GM19193 (cell line): Measurements from ENCODE around the gene KCNJ10.

Experiments used
- POLR2A ChIP-seq: IDR thresholded peaks from 4 replicates; pipeline ENCODE4 v1.6.1; 2011; ENCODE audit not compliant: insufficient read depth, insufficient read length; ENCODE audit errors: extremely low read depth

KCNJ10 gene

DNA sequence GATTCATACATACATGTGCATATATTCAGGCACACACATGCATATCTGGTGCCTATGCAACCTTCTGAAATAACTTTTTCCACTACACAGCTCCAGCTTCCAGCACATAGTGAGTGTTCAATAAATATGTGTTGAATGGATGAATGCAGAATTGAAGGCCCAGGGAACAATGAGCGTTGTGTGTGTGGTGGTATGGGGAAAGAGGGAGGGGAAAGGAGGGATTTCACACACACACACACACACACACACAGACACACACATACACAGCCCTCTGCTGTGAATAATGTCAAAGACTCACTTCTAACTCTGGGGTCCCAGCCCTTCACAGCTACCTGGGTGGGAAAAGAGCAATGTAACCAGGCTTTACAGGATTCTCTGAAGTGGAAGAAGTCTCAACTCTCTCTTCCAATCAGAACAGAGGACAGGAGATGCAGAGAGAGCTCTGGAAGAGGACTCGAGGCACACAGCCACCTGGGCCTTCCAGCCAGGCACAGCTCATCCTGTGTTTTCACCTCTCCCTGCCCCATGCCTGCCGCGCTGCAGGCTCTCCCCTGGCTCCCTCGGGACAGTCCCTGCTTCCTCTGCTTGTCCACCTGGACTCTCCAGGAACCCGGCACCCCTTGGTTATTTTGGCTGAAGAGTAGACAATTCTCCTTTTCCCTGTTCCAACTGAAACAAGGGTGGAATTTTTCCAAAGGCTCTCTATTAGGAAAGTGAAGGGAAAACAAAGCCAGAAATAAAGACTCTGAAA is 33.9 kb upstream of the KCNJ10 start:
- no peak for TF ChIP-seq POLR2A

DNA sequence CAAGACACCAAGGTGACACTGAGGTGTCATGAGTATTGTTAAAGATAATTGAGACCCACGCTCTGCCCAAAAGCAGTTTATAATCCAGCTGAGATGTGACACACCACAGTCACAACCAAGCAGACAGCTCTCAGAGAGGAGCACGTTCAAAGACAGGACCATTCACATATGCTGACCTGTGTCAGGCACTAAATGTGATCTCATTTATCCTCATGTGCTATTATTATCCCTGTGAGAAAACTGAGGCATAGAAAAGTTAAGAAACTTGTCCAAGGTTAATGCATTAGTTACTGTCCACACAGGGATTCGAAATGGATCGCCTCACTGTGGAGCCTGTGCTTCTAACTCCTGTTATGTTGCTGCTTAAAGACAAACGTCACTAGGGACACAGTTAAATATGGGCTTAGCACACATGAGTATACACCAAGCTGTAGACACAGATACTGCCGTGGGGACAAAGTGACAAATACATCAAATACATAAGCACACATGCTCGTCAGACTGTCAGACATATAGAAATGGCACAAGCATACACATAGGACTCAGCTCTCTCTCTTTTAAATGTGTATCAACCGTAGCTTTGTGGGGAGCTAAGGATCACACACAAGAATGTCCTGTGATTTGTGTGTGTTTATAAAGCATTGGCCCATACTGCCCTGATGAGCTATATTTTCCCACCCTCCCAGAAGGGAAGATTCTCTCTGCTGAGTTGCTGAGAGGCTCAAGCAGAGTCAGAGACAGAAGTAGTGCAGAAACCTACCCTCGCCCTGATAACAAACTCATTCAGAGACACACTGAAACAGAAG is 32.0 kb upstream of the KCNJ10 start:
- TF ChIP-seq POLR2A = no peak

DNA sequence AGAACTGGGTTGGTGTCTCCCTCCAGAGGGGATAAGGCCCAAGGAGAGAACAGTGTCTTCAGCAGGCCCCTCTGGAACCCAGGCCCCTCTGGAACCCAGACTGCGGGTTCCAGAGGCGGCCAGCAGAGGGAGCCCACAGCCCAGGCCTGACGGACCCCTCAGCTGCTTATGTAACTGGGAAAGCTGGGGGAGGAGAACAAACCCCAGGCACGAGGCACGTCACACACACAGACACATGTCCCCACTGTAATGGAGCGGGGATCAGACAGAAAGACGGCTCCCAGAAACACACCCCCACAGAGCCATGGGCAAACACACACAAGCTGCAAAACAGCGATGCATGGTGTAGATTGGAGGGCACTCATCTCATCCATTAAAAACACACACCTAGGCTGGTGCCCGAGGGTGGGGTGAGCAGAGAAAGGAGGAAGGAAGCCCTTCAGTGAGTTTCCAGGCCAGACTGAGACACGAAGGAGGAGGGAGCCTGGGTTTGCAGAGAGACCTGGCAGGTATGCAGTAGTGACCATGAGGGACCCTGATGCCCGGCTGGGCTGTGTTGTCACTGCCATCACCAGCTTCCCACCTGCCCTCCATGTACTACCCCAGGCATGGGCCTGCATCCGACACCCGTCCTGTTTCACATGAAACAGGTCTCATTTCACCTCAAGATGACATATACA is 31.2 kb upstream of the KCNJ10 start:
- TF ChIP-seq POLR2A = no peak

DNA sequence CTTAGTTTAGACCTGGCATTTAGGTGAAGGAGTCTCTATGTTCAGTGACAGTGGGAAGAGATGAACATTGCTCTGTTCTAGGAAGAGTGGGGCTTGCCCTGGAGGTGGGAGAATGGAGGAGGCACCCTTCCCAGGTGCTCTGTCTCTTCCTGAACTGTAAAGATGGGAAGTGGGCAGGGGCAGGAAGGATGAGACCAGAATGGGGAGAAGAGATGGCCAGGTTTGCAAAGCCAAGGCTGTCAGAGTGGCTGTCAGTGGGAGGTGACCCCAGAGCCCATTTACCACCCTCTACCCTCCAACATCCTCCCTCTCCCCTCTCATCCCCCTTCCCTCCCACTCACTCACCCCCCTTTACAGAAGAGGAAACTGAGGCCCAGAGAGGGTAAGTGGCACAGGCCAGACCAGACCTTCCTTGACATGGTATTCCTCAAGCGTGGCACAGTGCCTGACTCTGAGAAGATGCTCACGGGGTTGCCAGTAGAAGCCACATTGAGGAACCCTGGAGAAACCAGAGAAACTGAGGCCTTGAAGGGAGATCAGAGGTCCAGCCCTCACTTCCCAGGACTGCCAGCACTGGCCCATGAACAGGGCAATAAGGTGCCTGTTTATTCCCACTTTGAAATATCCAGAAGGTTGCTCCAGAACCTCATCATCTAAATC is 29.9 kb upstream of the KCNJ10 start:
- TF ChIP-seq POLR2A = no peak

DNA sequence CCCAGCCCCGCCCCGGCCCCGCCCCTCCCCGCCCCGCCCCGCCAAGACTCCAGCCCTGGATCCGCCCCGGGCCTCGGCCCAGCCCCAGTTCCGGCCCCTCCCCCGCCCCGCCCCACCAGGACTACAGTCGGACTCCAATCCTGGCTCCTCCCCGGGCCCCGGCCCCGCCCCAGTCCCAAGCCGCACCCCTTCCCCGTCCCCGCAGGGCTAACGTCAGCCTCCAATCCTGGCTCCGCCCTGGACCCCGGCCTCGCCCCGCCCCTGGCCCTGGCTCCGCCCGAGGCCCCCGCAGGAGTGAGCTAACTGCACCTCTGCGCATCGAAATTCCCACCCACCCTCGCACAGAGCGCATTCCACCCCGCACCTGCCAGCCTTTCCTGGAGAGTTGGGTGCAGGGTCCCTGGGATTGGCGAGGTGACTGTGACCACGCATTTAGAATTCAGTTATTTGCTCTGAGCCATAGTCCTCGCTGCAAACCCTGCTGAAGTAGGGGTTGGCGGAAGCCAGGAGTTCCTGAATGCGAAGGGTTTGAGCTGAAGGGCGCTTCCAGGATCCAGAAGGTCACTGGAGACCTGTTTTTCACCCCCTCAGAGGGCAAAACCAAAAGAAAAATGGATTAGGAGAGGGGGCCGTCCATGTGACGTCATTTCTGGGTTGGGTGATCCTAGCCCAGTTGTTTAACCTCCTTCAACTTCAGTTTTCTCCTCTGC is 29.0 kb upstream of the KCNJ10 start:
- TF ChIP-seq POLR2A = peak; percentile 28

DNA sequence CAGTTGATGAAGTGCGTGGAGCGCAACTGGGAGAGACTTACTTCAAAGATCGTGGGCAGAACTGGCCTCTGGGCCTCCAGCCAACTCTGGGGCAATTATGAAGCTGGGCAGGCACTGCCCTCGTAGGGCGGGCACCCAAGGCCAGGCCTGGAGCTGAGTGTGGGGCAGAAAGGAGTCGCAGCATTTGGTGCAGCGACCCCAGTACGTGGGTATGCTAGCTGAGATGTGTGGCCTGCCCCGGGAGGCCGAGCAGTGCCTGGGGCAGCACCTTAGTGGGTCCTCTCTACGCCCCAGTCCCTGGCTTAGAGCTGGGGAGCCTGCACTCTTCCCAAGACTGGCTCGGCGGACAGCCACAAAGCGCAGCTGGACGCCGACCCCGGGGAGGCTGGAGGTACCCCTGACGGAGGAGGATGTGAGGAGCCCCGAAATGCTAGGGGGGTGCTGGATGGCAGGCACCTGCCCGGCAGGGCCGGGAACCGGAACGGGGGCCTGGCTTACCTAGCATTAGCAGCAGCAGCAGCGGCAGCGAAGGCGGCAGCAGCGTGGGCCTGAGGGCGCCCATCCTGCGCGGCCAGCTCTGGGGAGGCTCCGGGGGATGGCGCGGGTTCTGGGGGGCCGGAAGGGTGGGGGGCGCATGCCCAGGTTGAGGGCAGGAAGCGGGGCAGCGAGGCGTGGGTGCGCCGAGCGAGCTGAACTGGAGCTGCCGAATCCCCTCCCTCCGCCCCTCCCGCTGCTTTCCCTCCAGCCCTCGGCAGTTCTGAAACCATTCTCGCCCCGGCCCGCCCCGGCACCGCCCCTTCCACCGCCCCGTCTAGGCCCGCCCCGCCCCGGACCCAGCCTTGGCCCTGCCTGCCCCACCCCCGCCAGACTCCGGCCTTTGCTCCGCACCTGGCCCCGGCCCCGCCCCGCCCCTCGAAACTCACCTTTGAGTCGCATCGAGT is 28.2 kb upstream of the KCNJ10 start, which contains the start of gene IGSF8:
Gene IGSF8, minus strand, starts transcription at position 709 of the 941 bp plus-strand sequence. Its CDS starts 147 bp downstream, at position 562.
- TF ChIP-seq POLR2A = no peak

DNA sequence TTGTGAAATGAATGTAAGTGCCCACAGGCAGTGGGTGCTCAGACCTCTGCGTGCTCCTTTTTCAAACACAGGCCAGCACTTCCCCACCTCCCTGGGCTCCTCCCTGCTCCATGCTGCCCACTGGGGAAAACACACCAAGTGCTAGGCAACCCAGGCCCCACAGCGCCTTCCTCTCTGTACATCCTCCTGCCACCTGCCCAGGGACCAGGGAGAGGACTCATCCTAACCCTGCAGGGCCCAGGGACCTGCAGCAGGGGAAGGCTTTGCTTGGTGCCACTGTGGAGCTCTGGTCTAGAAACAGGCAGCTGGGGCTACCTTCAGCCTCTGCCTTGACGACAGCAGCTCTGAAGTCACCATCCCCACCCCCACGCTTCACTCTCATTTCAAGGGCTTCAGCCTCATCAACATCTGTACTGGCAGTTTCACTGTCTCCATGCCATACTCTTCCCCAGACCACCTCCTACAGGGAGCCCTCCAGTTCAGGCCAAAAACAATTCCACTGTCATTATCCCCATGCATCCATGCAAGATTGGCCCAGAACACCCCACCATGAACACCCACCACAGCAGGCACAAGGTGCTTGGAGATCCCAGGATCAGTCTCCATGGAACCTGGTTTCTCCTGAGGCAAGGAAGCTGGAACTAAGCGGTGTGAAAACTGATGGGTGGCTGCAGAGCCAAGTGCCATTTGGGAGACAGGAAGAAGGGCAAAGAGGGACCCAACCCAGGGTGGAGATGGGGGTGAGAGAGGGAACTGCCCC is 27.4 kb upstream of the KCNJ10 start:
- no peak for TF ChIP-seq POLR2A

DNA sequence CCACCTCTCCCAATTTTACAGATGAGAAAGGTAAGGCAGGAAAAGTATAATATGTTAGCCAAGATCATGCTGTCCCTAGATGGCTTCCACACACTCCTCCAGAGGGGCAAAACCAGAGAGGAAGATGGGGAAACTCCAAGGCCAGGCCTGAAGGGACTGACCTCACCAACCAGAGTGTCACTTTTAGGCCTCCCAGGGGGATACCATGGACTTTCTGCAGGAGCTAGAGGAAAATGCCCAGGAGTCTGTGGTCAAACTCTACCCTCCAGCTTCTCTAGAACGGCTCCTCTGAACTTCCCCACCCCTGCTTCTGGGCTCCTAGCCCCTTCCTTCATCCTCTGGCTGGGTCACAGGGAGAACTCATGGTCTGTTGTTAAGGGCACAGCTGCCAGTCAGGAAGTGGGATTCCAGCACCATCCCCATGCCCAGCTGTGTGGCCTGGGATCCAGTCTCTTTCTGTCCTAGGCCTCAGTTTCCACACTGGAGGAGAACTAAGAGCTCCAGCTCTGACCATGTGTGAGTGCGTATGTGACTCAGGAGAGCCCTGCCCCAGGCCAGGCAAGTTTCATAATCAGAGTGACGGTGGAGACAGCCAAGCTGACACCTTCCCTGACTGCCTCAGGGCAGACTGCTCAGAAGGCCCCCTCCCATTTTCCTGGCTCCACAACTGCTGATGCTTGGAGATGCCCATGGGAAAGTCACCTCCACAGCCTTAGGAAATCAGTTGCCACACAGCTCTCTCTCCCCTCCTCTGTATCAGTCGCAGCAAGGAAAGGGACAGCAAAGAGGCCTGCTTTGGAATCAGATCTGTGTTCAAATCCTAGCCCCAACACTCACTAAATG is 26.5 kb upstream of the KCNJ10 start:
- no peak for TF ChIP-seq POLR2A

DNA sequence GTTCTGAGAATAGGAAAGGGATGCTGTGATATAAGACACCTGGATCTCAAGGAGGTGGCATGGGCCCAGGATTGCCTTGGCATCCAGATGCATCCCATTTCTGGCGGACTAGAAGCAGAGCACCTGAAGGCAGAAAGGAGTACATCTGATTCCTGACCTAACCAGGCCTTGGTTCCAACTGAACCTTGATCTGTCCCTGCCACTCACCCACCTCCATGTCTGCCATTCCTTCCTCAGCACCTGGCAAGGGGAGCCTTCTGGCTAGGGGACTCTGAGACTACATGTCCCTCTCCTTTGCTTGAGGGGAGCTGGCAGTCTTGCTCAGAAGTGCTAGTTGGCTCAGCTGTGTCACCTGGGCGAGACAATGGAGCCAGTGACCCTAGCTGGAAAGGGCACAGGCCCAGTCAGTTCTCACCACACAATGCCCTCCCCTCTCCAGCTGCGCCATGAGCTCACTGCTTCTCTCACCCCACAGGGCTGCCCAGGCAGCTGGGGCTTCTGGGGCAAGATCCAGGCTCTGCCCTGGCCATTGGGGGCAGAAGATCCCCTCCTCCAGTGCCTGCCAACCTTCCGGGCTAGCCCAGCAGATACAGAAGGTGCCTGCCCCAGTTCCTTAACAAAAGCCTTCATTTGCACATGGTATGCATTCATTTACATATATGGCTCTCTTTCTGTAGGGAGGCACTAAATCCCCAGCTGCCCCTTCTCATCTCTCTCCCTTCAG is 25.6 kb upstream of the KCNJ10 start:
- no peak for TF ChIP-seq POLR2A

DNA sequence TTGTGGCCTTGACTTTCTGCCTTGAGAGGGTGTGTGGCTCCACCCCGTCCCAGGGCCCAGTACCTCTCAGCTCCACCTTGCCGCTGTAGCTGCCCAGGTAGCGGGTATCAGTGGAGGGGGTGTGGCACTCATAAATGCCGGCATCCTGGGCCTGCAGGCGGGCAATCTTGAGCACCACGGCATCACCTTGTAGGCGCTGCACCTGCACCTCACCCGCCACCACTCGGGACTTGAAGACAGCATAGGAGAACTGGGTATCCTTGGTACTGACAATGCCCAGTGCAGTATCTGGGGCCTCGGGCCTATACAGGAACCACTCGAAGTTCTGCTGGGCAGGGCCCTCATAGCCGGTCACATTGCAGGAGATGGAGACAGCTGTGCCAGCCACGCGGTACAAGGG is 24.8 kb upstream of the KCNJ10 start:
- no peak for TF ChIP-seq POLR2A

DNA sequence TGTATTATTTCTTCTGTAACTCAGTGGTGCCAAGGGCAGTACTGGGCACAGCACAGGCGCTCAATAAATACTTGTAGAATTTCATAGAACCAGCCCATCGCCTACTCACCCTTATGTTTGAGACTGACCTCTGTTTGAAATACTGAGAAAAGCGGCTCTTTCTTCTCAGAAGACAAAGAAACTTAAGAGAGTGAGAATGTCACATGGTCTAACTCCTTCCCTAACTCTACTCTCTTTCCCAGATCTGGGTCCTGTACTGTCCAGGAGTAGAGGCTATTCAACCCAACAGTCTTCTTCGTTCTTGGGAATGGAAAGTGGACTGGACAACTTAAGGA is 24.3 kb upstream of the KCNJ10 start:
- no peak for TF ChIP-seq POLR2A

DNA sequence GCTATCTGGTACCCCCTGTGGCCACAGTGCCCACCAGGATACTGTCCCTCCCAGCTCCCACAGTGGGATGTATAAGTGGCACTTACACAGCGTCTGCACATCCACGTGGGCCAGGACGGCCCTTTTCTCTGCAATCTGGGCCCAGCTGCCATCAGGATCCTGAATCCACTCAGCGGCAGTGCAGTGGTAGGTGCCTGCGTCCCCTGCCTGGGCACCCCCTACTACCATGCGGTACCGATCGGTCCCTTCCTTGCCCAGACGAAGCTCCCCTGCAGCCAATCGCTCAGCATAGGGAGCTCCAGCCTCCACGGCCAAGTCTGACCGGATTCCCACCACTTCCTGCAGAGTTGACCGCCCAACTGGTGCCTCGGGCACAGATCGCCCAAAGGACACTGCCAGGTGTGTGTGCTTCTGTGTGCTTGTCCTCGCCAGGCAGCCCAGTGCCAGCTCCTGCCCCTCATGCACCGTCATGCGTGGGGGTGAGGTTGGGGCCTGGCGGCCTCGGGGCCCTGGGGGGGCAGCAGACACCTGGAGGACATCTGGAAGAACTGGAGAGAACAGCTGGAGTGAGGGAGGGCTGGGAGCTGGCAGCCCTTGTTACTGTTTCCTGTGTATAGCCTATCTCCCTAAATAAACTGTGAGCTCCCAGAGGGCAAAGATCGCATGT is 23.8 kb upstream of the KCNJ10 start:
- no peak for TF ChIP-seq POLR2A
